CD4-positive, alpha-beta memory T cell (primary cell): ENCODE measurements around the gene GTF2IRD1. TPM values are rescaled to one million over a fixed set of nuclear protein-coding genes. Genes with fewer than 3 reads are reported as not detected.
A peak's percentile ranks its signal among the peaks of the same experiment; 100 is the strongest.

Experiments used
- CTCF ChIA-PET: fragments of 350-600 bp; sonication (Branson Sonifier 250); formaldehyde crosslinking; loops from one replicate; lab custom pipeline; 2021; ENCODE audit warnings: inconsistent platforms; ENCODE audit not compliant: partially characterized antibody; lab: Charles Lee
- POLR2A ChIA-PET: fragments of 350-600 bp; sonication (Branson Sonifier 250); formaldehyde crosslinking; loops from one replicate; lab custom pipeline; 2021; ENCODE audit not compliant: partially characterized antibody; lab: Charles Lee
- DNase-seq, 5 donors: peaks; one replicate each; pipeline versions ENCODE4 v3.0.0 to v3.0.0-alpha.2; 2020 to 2022; ENCODE audit warnings: mixed read lengths in 1 of 5
- H3K27ac ChIP-seq: one replicate; pipeline ENCODE4 v1.7.0; 2013; ENCODE audit warnings: low read depth, low read length
- H3K27me3 ChIP-seq: 2 replicates; pipeline ENCODE4 v1.7.0; 2013; ENCODE audit warnings: mild to moderate bottlenecking, low read length, moderate library complexity; ENCODE audit not compliant: insufficient read depth
- H3K36me3 ChIP-seq: 2 replicates; pipeline ENCODE4 v1.7.0; 2013; ENCODE audit warnings: mild to moderate bottlenecking, low read length, moderate library complexity; ENCODE audit not compliant: insufficient read depth
- H3K4me1 ChIP-seq: 2 replicates; pipeline ENCODE4 v1.7.0; 2013; ENCODE audit warnings: mild to moderate bottlenecking, low read length, moderate library complexity; ENCODE audit not compliant: insufficient read depth
- H3K4me3 ChIP-seq, 2 donors: one replicate each; pipeline ENCODE4 v1.7.0; 2013; ENCODE audit warnings: low read length in 2 of 2, mild to moderate bottlenecking in 1 of 2
- H3K9me3 ChIP-seq, 2 donors: one replicate each; pipeline ENCODE4 v1.7.0; 2013; ENCODE audit warnings: low read length in 2 of 2, control low read depth in 1 of 2; ENCODE audit not compliant: control insufficient read depth in 1 of 2
- H3K27ac Mint-ChIP-seq, 7 donors: one replicate each; pipeline ENCODE4 v1.8.0; 2020 to 2021; ENCODE audit warnings: mixed read lengths in 7 of 7, mild to moderate bottlenecking in 6 of 7, inconsistent platforms in 3 of 7, moderate library complexity in 3 of 7
- H3K27me3 Mint-ChIP-seq, 2 donors: one replicate each; pipeline ENCODE4 v1.8.0; 2020 to 2021; ENCODE audit warnings: mixed read lengths in 2 of 2
- H3K36me3 Mint-ChIP-seq, 2 donors: one replicate each; pipeline ENCODE4 v1.8.0; 2020 to 2021; ENCODE audit warnings: mixed read lengths in 2 of 2, inconsistent platforms in 1 of 2, mild to moderate bottlenecking in 1 of 2
- H3K4me1 Mint-ChIP-seq, 4 donors: one replicate each; pipeline ENCODE4 v1.8.0; 2020 to 2021; ENCODE audit warnings: mixed read lengths in 4 of 4, mild to moderate bottlenecking in 1 of 4
- H3K4me3 Mint-ChIP-seq, 8 donors: one replicate each; pipeline ENCODE4 v1.8.0; 2020 to 2021; ENCODE audit warnings: mixed read lengths in 8 of 8, mild to moderate bottlenecking in 7 of 8, moderate library complexity in 6 of 8, inconsistent platforms in 3 of 8
- H3K9me3 Mint-ChIP-seq, 8 donors: one replicate each; pipeline ENCODE4 v1.8.0; 2020 to 2021; ENCODE audit warnings: mixed read lengths in 8 of 8, mild to moderate bottlenecking in 5 of 8, inconsistent platforms in 3 of 8, moderate library complexity in 1 of 8
- intact Hi-C: fragments of 100-400 bp; cut with micrococcal nuclease; formaldehyde crosslinking; loops from one replicate; pipeline ENCODE4 v1.15.1; 2023
- polyA plus RNA-seq, 2 donors: library from polyadenylated mRNA; unstranded; fragments of 300-500 nt; fragmentation: Illumina TruSeq; gene quantifications; one replicate each; pipeline ENCODE4 v1.2.3, GENCODE V29; 2021
- total RNA-seq, 2 experiments: library from RNA; stranded (reverse); gene quantifications; one replicate each; pipeline ENCODE4 v1.2.3, GENCODE V29; 2021

GTF2IRD1 gene, protein sequence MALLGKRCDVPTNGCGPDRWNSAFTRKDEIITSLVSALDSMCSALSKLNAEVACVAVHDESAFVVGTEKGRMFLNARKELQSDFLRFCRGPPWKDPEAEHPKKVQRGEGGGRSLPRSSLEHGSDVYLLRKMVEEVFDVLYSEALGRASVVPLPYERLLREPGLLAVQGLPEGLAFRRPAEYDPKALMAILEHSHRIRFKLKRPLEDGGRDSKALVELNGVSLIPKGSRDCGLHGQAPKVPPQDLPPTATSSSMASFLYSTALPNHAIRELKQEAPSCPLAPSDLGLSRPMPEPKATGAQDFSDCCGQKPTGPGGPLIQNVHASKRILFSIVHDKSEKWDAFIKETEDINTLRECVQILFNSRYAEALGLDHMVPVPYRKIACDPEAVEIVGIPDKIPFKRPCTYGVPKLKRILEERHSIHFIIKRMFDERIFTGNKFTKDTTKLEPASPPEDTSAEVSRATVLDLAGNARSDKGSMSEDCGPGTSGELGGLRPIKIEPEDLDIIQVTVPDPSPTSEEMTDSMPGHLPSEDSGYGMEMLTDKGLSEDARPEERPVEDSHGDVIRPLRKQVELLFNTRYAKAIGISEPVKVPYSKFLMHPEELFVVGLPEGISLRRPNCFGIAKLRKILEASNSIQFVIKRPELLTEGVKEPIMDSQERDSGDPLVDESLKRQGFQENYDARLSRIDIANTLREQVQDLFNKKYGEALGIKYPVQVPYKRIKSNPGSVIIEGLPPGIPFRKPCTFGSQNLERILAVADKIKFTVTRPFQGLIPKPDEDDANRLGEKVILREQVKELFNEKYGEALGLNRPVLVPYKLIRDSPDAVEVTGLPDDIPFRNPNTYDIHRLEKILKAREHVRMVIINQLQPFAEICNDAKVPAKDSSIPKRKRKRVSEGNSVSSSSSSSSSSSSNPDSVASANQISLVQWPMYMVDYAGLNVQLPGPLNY
- total RNA-seq (1 to 10 TPM; 8.6 to 8.8 TPM), polyA plus RNA-seq (under 1 TPM; 0.30 to 0.81 TPM)

DNA sequence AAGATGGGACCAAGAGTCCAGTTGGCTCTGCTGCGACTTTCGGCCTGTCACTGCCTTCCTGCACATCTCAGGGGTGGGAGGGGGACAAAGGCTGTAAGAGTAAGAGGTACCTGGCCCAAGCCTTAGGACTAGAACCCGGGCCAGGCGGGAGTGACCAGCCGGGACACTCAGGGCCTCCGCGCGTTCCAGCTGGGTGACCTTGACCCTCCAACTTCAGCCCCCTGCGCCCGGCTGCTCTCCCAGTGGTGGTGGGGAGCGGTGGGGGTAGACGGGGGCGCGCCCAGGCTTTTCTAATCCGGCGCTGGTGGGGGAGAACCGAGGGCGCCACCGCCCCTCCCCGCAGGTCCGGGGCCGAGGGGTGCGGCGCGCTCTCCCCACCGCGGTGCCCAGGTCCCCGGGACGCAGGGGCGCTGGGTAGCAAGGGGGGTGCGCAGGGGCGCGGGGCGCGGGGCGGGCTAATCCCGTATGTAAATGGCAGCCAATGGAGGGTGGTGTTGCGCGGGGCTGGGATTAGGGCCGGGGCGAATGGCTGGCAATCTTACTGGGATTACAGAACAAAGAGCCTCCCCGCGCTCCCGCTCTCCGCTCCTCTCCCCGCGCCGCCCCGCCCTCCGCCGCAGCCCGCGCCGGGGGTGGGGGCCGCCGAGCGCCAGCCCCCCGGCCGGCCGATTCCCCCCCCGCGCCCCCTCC is at the start of gene GTF2IRD1:
Gene GTF2IRD1 (plus strand): TSS at position 585 of the 690 bp plus-strand sequence. CDS start 54,175 bp downstream, outside the sequence.
- Mint-ChIP-seq H3K4me3 (peak within 1 kb of the TSS; percentile 74 to 88 (median 86)), H3K27me3 (peaks cover 0 to 1% of the 10 kb centered on the region in 2 donors), H3K4me1 (peaks cover 16 to 25% (median 19%) of the 10 kb centered on the region in 4 donors), H3K27ac (peak within 1 kb of the TSS; percentile 95 to 99 (median 98)), H3K36me3 (peaks cover 0 to 5% of the 10 kb centered on the region in 2 donors), H3K9me3 (peaks cover 0 to 2% (median 0%) of the 10 kb centered on the region in 8 donors)
- intact Hi-C loops: loop anchor here (2.0 kb wide), 1 partner anchor 203 kb away; the partner anchor contains the start of gene GTF2I
- Histone ChIP-seq H3K4me3 (peak within 1 kb of the TSS in 1 of 2 donors; percentile 49), H3K4me1 (peaks cover 22% of the 10 kb centered on the region), H3K9me3 (no peaks in the 10 kb centered on the region), H3K27ac (peak within 1 kb of the TSS; percentile 73), H3K27me3 (no peaks in the 10 kb centered on the region), H3K36me3 (no peaks in the 10 kb centered on the region)
- DNase-seq: peak; percentile 46 to 73 (median 47)
- ChIA-PET CTCF (interaction anchor here (0.6 to 1.9 kb wide), 2 partner anchors 113 to 209 kb away, joined by 3 to 11 read pairs; no protein-coding TSS in a partner anchor), POLR2A (interaction anchor here (1.1 to 2.4 kb wide), 4 partner anchors 9 to 204 kb away, joined by 3 to 15 read pairs (median 4); partner anchors contain the start of gene GTF2I)

DNA sequence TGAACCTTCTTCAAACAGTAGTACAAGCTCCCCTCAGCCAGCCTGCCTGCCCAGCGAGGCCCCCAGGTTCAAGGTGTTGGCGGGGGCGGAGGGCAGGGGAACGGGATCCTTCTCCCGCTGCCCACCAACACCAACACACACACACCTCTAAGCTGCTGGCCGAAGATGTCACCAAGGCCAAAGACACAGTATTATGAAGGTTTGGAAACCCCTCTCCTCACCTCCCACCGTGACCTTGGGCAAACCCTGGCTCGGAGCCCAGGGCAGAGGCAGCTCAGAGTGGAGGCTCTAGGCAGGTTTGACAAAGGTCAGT is 49.4 kb upstream of the GTF2IRD1 start:
- intact Hi-C loops: no loop called here
- no peak overlapping the region for H3K4me3 ChIP-seq

DNA sequence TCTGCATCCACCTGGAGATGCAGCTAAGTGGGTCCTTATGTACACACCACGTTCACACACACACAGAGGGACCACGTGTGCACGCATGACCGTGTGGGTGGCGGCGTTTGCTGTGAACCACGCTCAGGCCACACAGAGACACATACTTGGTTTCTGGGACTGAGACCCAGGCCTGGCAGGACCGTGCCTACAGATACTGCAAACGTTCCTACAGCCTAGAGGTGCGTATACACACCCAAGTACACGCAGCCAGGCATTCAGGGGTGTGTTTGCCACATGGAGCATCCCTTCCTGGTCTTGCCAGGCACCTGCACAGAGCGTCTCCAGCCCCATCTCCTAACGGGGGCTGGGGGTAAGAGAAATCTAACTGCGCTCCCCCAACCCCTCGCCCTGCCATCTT is 49.0 kb upstream of the GTF2IRD1 start:
- Mint-ChIP-seq H3K27me3 (no peaks in the 10 kb centered on the region), H3K27ac (no peak overlapping the region), H3K36me3 (no peaks in the 10 kb centered on the region), H3K9me3 (no peaks in the 10 kb centered on the region), H3K4me3 (no peak overlapping the region), H3K4me1 (peaks cover 0 to 2% (median 0%) of the 10 kb centered on the region in 4 donors)
- ChIA-PET CTCF (interaction anchor here (1.5 to 6.8 kb wide), 3 partner anchors 13 to 337 kb away, joined by 3 to 174 read pairs (median 84); no protein-coding TSS in a partner anchor), POLR2A (no interaction called here)
- Histone ChIP-seq H3K4me3 (no peak overlapping the region), H3K36me3 (no peaks in the 10 kb centered on the region), H3K9me3 (no peaks in the 10 kb centered on the region), H3K27me3 (no peaks in the 10 kb centered on the region), H3K4me1 (no peaks in the 10 kb centered on the region), H3K27ac (no peak overlapping the region)
- intact Hi-C loops: no loop called here
- no peak for DNase-seq

More for the DNA sequence above, 49.4 kb upstream of the GTF2IRD1 start:
- no peaks in the 10 kb centered on the region for H3K36me3 Mint-ChIP-seq
- H3K27me3 Mint-ChIP-seq: no peaks in the 10 kb centered on the region
- CTCF ChIA-PET: interaction anchor here (1.5 to 6.8 kb wide), 3 partner anchors 14 to 337 kb away, joined by 3 to 174 read pairs (median 84); no protein-coding TSS in a partner anchor
- H3K27ac ChIP-seq: no peak overlapping the region
- no peaks in the 10 kb centered on the region for H3K9me3 ChIP-seq
- H3K27ac Mint-ChIP-seq: no peak overlapping the region
- H3K36me3 ChIP-seq: no peaks in the 10 kb centered on the region
- H3K27me3 ChIP-seq: no peaks in the 10 kb centered on the region
- H3K4me3 Mint-ChIP-seq: no peak overlapping the region
- no peaks in the 10 kb centered on the region for H3K9me3 Mint-ChIP-seq
- no peaks in the 10 kb centered on the region for H3K4me1 ChIP-seq
- POLR2A ChIA-PET: no interaction called here
- no peak for DNase-seq
- peaks cover 0 to 2% (median 0%) of the 10 kb centered on the region in 4 donors for H3K4me1 Mint-ChIP-seq

DNA sequence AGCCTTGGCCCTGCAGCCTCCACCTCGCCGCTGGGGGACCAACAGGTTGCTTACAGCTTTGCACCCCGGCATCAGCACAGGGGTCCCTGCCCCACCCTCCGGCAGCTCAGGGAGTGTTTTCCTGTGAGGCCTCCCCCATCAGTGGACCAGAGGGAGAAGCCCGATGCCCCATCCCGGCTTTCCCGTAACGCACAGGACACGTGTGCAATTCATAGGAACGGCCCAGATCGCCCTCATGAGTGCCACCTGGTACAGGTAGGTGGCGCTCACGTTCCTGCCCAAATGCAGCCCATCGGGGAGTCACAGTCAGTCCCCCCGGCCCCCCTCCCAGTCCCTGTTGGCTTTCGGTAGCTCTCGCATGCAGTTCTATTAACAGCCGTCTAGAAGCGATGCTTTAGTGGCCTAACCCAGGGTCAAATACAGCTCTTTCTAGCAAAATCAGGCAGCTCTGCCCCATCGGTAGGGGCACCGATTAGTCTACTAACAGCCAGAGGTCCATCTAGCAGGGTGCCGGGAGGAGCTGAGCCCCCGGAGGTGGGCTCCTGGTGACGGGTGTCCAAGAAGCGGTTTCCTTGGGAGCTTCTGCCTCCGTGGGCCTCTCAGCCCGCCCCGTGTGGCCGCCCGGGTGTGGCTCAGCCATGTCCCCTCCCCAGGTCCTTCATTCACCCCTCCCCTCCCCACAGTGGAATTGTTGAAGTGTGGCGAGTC is 48.4 kb upstream of the GTF2IRD1 start:
- Histone ChIP-seq H3K9me3 (no peaks in the 10 kb centered on the region), H3K4me3 (no peak overlapping the region), H3K36me3 (no peaks in the 10 kb centered on the region), H3K27ac (no peak overlapping the region), H3K4me1 (no peaks in the 10 kb centered on the region), H3K27me3 (no peaks in the 10 kb centered on the region)
- Mint-ChIP-seq H3K36me3 (no peaks in the 10 kb centered on the region), H3K27ac (peak overlapping the region in 1 of 7 donors; percentile 73), H3K9me3 (no peaks in the 10 kb centered on the region), H3K4me1 (peaks cover 0 to 2% (median 0%) of the 10 kb centered on the region in 4 donors), H3K4me3 (no peak overlapping the region), H3K27me3 (no peaks in the 10 kb centered on the region)
- no peak for DNase-seq
- CTCF ChIA-PET: interaction anchor here (1.5 to 6.8 kb wide), 2 partner anchors 13 to 200 kb away, joined by 3 to 174 read pairs; no protein-coding TSS in a partner anchor
- intact Hi-C loops: no loop called here
- POLR2A ChIA-PET: no interaction called here

DNA sequence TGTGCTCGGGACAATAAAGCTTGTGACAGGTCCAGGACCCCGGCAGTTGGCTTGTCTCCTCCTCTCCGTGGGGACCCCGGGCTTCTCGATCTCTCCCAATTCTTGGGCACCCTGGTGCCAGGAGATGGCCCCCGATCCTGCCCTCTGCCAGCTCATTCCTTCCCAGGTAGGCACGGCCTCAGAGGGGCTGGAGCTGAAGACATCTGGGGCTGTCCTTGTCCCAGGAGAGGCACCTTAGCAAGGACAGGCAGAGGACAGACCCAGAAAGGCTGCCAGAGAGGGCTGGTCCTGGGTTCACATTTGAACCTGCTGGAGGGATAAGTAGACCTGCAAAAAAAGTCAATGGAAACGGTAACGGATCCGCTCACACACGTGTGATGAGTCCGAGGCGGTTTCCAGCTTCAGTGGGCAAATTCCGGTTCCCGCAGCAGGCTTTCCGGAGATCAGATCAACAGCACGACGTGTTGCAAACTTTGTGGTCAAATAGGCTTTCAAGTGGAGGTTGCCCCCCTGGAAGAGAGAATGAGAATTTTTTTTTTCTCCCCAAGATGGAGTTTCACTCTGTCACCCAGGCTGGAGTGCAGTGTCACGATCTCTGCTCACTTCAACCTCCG is 47.7 kb upstream of the GTF2IRD1 start:
- no peaks in the 10 kb centered on the region for H3K9me3 ChIP-seq
- H3K4me3 ChIP-seq: no peak overlapping the region
- no peaks in the 10 kb centered on the region for H3K36me3 ChIP-seq
- no peak overlapping the region for H3K27ac ChIP-seq
- H3K27me3 ChIP-seq: no peaks in the 10 kb centered on the region
- CTCF ChIA-PET: interaction anchor here (0.9 to 6.8 kb wide), 3 partner anchors 12 to 342 kb away, joined by 3 to 174 read pairs (median 3); no protein-coding TSS in a partner anchor
- Mint-ChIP-seq H3K27ac (no peak overlapping the region), H3K9me3 (no peaks in the 10 kb centered on the region), H3K4me3 (no peak overlapping the region), H3K36me3 (no peaks in the 10 kb centered on the region), H3K27me3 (no peaks in the 10 kb centered on the region), H3K4me1 (peaks cover 0 to 2% (median 0%) of the 10 kb centered on the region in 4 donors)
- no peak for DNase-seq
- POLR2A ChIA-PET: no interaction called here
- intact Hi-C loops: no loop called here
- H3K4me1 ChIP-seq: no peaks in the 10 kb centered on the region

DNA sequence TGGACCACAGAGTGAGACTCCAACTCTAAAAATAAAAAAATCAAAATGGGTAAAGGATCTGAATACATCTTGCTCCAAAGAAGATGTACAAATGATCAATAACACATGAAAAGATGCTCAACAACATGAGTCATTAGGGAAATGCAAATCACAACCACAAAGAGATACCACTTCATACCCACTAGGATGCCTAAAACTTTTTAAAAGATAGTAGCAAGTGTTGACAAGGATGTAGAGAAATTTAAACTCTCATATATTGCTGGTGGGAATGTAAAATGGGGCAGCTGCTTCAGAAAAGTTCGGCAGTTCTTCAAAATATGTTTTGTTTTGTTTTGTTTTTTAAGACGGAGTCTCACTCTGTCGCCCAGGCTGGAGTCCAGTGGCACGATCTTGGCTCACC is 45.7 kb upstream of the GTF2IRD1 start:
- Mint-ChIP-seq H3K27me3 (no peaks in the 10 kb centered on the region), H3K4me3 (no peak overlapping the region), H3K4me1 (no peaks in the 10 kb centered on the region), H3K27ac (no peak overlapping the region), H3K9me3 (no peaks in the 10 kb centered on the region), H3K36me3 (no peaks in the 10 kb centered on the region)
- H3K27ac ChIP-seq: no peak overlapping the region
- H3K36me3 ChIP-seq: no peaks in the 10 kb centered on the region
- no peaks in the 10 kb centered on the region for H3K27me3 ChIP-seq
- no peaks in the 10 kb centered on the region for H3K9me3 ChIP-seq
- ChIA-PET CTCF (no interaction called here), POLR2A (no interaction called here)
- H3K4me1 ChIP-seq: no peaks in the 10 kb centered on the region
- no peak for DNase-seq
- H3K4me3 ChIP-seq: no peak overlapping the region
- intact Hi-C loops: no loop called here
